GM13976 (cell line): ENCODE measurements around the gene BTBD9.

Source experiments
- DNase-seq: peaks from one replicate; pipeline ENCODE4 v3.0.0; 2012; ENCODE audit warnings: low spot score
- CTCF ChIP-seq: IDR thresholded peaks from 2 replicates; pipeline ENCODE4 v1.5.1; 2012; ENCODE audit warnings: borderline replicate concordance, mild to moderate bottlenecking; ENCODE audit not compliant: insufficient read depth; ENCODE audit errors: extremely low read depth, missing control alignments, control extremely low read depth
- in situ Hi-C: fragments of 300-500 bp; cut with MboI; formaldehyde crosslinking; loops from one replicate; pipeline ENCODE4 v1.12.0; 2022; ENCODE audit warnings: low sequenced_read_pairs, mixed read lengths, inconsistent platforms; ENCODE audit not compliant: unreplicated experiment

BTBD9 gene

GRCh38 chr6:38391626-38392579 is 247.8 kb downstream of the BTBD9 start:
- in situ Hi-C loops = no loop called here
- no peak for TF ChIP-seq CTCF
- DNase-seq = no peak

GRCh38 chr6:38391206-38391605 is 248.5 kb downstream of the BTBD9 start:
- in situ Hi-C loops = no loop called here
- TF ChIP-seq CTCF = no peak
- no peak for DNase-seq

- no peak for TF ChIP-seq CTCF
- no peak for DNase-seq
Observed at GRCh38 chr6:38389875-38390274, 249.9 kb downstream of the BTBD9 start.

GRCh38 chr6:38387971-38388370 is 251.8 kb downstream of the BTBD9 start:
- in situ Hi-C loops = no loop called here

More at GRCh38 chr6:38389875-38390274, 249.9 kb downstream of the BTBD9 start:
- in situ Hi-C loops = no loop called here

GRCh38 chr6:38387461-38387860 is 252.3 kb downstream of the BTBD9 start:
- no peak for TF ChIP-seq CTCF
- in situ Hi-C loops = no loop called here
- DNase-seq = no peak

More at GRCh38 chr6:38387971-38388370, 251.8 kb downstream of the BTBD9 start:
- no peak for TF ChIP-seq CTCF
- DNase-seq = no peak

DNA sequence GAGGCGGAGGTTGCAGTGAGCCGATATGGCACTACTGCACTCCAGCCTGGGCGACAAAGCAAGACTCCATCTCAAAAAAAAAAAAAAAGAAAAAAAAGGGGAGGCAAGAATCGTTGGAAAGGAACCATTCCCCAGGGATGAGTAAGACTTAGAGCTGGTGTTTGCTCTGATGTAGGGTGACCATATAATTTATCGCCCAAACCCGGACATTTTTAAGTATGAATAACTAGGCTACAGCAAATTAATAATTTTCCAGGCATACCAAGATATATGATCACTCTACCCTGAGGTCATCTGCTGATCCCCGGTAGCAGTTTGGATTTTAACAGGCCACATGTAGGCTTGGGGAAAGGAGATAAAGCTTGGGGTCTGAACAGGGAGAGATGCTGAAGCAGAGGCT is 260.9 kb downstream of the BTBD9 start:
- DNase-seq = no peak
- in situ Hi-C loops = no loop called here
- no peak for TF ChIP-seq CTCF
